Measurements from ENCODE around the gene SRC. TPM values are rescaled to one million over a fixed set of nuclear protein-coding genes. Genes with fewer than 3 reads are reported as not detected.

Gene SRC
- total and polyA plus RNA-seq, 2 donors (not counting 3 experiments of a cell fraction or from before 2014, with no cell fraction given): 22.6 to 29.4 TPM

DNA sequence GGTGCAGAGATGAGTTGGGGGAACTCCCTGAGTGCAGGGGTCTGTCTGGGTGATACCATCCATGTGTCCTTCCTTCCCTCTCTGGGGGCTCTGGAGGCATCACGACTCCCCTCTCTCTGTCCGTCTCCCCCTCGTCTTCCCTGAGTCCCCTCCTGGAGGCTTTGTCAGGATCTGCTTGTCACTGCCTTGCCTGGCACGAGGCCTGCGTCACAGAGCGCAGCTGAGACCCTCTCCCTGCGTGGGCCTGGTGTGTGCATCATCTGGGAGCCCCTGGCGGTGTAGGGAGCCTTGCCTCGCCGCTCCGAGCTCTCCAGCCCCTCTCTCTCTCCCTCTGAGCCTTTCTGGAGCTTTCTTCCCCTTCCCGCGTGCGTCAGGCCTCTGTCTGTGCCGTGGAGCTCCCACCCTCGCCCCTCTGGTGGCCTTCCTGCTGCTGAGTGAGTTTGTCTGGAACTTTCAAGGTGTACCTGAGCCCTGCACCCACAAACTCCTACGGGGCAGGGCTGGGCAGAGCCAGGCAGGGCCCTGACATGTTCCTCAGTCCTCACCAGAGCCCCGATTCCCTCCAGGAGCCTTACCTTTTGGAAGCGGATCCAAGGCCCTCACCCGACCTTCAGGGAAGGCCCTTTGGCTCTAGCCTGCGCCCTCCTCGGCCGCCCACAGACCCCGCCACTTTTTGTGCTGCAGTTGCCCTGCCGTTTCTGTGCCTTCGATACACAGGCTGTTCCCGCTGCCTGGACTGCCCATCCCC, 70.3 kb downstream of the SRC start:
- CTCF ChIA-PET: no interaction called here

More for the DNA sequence above, 70.3 kb downstream of the SRC start:
- intact Hi-C loops (cut with micrococcal nuclease) (no loop called here), dilution Hi-C loops (cut with MboI; ENCODE audit: extremely low pct_ligation_motif_present, low sequenced_read_pairs) (no loop called here)
- Histone ChIP-seq H3K9ac (replicated peaks; ENCODE audit: extremely low read depth, insufficient read depth, low read length) (no peak overlapping the region), H3K27me3 (ENCODE audit: control insufficient read depth in 2 of 2, insufficient read depth in 2 of 2, low read length in 2 of 2) (peaks cover 5 to 26% of the 10 kb centered on the region in 2 experiments), H3K9me1 (replicated peaks; ENCODE audit: control insufficient read depth, extremely low read depth, insufficient read depth, low read length) (no peaks in the 10 kb centered on the region), H3K9me3 (replicated peaks; ENCODE audit: control insufficient read depth, insufficient read depth, low read length) (no peaks in the 10 kb centered on the region), H3K4me1 (ENCODE audit: control insufficient read depth, extremely low read depth, insufficient read depth, low read length) (peaks cover 5% of the 10 kb centered on the region), H3K36me3 (ENCODE audit: control insufficient read depth in 2 of 2, extremely low read depth in 1 of 2, insufficient read depth in 2 of 2, low read length in 2 of 2) (no peaks in the 10 kb centered on the region), H2AFZ (ENCODE audit: low read depth, low read length) (no peak overlapping the region), H3K27ac (ENCODE audit: insufficient read depth, low read depth, low read length) (no peak overlapping the region), H3K4me2 (ENCODE audit: insufficient read depth, low read length) (no peak overlapping the region), H3K4me3 (replicated peaks in 1 of 3; ENCODE audit: insufficient read depth in 1 of 3, low read depth in 1 of 3, low read length in 3 of 3) (no peak overlapping the region), H4K20me1 (replicated peaks; ENCODE audit: control insufficient read depth, extremely low read depth, insufficient read depth, low read length) (no peaks in the 10 kb centered on the region), H3K79me2 (ENCODE audit: control insufficient read depth, insufficient read depth, low read length) (no peaks in the 10 kb centered on the region)
- DNase-seq (ENCODE audit: low read depth, low spot score) (no peak), FAIRE-seq (no peak)
- no TSS peak for BruUV-seq (replicated peaks)
- no peak for TF ChIP-seq FOS (IDR thresholded peaks at IDR 0.05; ENCODE audit: borderline replicate concordance, insufficient read depth, low read length)
- no peak for TF ChIP-seq EZH2 (IDR thresholded peaks at IDR 0.05; ENCODE audit: borderline replicate concordance, low read depth, low read length, severe bottlenecking)
- TF ChIP-seq POLR2AphosphoS5 (IDR thresholded peaks at IDR 0.05; ENCODE audit: insufficient read depth, low read depth, low read length): no peak
- no peak for TF ChIP-seq MAX (IDR thresholded peaks at IDR 0.05; ENCODE audit: insufficient read depth, insufficient read length)
- TF ChIP-seq POLR2A (IDR thresholded peaks at IDR 0.05; ENCODE audit: low read depth, low read length): no peak
- TF ChIP-seq GATA2 (IDR thresholded peaks at IDR 0.05; ENCODE audit: insufficient read depth, insufficient read length, low read depth, low read length): no peak
- no peak for TF ChIP-seq MYC (IDR thresholded peaks at IDR 0.05; ENCODE audit: low read depth, low read length)
- no peak for TF ChIP-seq JUN (IDR thresholded peaks at IDR 0.05; ENCODE audit: borderline replicate concordance, insufficient read depth, insufficient read length, low read depth)
- TF ChIP-seq CTCF (IDR thresholded peaks at IDR 0.05; ENCODE audit: extremely low read depth in 1 of 2, insufficient read depth in 1 of 2, low read depth in 1 of 2, low read length in 2 of 2): no peak
- POLR2A ChIA-PET: no interaction called here

Data from endothelial cell of umbilical vein (primary cell).